Measurements from ENCODE around the gene REXO4. TPM values are rescaled to one million over a fixed set of nuclear protein-coding genes. Genes with fewer than 3 reads are reported as not detected.
"Not testable (repeated sequence)": the region's sequence is repeated elsewhere in the genome, so short reads cannot be mapped to it uniquely, and the experiment has no call there.

Gene REXO4
- total RNA-seq, 1 donor from 2014 or later = 32.8 TPM

GRCh38 chr9:133386338-133386737 is 31.5 kb downstream of the REXO4 start:
- Mint-ChIP-seq H3K9me3 (no peaks in the 10 kb centered on the region), H3K27ac (no peak overlapping the region), H3K4me1 (ENCODE audit: low read depth) (no peaks in the 10 kb centered on the region), H3K4me3 (ENCODE audit: low read depth) (no peak overlapping the region), H3K36me3 (ENCODE audit: low read depth) (no peaks in the 10 kb centered on the region), H3K27me3 (ENCODE audit: low read depth) (no peaks in the 10 kb centered on the region)
- no peak for DNase-seq (ENCODE audit: low spot score)
- intact Hi-C loops (cut with micrococcal nuclease) = no loop called here

GRCh38 chr9:133385452-133385851 is 32.4 kb downstream of the REXO4 start:
- intact Hi-C loops (cut with micrococcal nuclease) = no loop called here
- Mint-ChIP-seq H3K27ac (no peak overlapping the region), H3K27me3 (ENCODE audit: low read depth) (no peaks in the 10 kb centered on the region), H3K36me3 (ENCODE audit: low read depth) (no peaks in the 10 kb centered on the region), H3K4me3 (ENCODE audit: low read depth) (no peak overlapping the region), H3K9me3 (no peaks in the 10 kb centered on the region), H3K4me1 (ENCODE audit: low read depth) (no peaks in the 10 kb centered on the region)
- DNase-seq (ENCODE audit: low spot score) = no peak

GRCh38 chr9:133384736-133385321 is 33.0 kb downstream of the REXO4 start:
- DNase-seq (ENCODE audit: low spot score) = no peak
- Mint-ChIP-seq H3K4me3 (ENCODE audit: low read depth) (no peak overlapping the region), H3K27me3 (ENCODE audit: low read depth) (no peaks in the 10 kb centered on the region), H3K27ac (no peak overlapping the region), H3K36me3 (ENCODE audit: low read depth) (no peaks in the 10 kb centered on the region), H3K9me3 (no peaks in the 10 kb centered on the region), H3K4me1 (ENCODE audit: low read depth) (no peaks in the 10 kb centered on the region)
- intact Hi-C loops (cut with micrococcal nuclease) = no loop called here

GRCh38 chr9:133383438-133383837 is 34.4 kb downstream of the REXO4 start:
- no peaks in the 10 kb centered on the region for H3K4me1 Mint-ChIP-seq (ENCODE audit: low read depth)
- no peaks in the 10 kb centered on the region for H3K27me3 Mint-ChIP-seq (ENCODE audit: low read depth)
- no peaks in the 10 kb centered on the region for H3K36me3 Mint-ChIP-seq (ENCODE audit: low read depth)
- no peak for DNase-seq (ENCODE audit: low spot score)
- intact Hi-C loops (cut with micrococcal nuclease) = no loop called here
- H3K27ac Mint-ChIP-seq = no peak overlapping the region
- H3K4me3 Mint-ChIP-seq (ENCODE audit: low read depth) = no peak overlapping the region
- H3K9me3 Mint-ChIP-seq = no peaks in the 10 kb centered on the region

GRCh38 chr9:133382507-133383141 is 35.2 kb downstream of the REXO4 start:
- DNase-seq (ENCODE audit: low spot score) = no peak
- no peaks in the 10 kb centered on the region for H3K9me3 Mint-ChIP-seq
- H3K27ac Mint-ChIP-seq = no peak overlapping the region
- no peak overlapping the region for H3K4me3 Mint-ChIP-seq (ENCODE audit: low read depth)
- H3K4me1 Mint-ChIP-seq (ENCODE audit: low read depth) = no peaks in the 10 kb centered on the region
- no peaks in the 10 kb centered on the region for H3K27me3 Mint-ChIP-seq (ENCODE audit: low read depth)
- intact Hi-C loops (cut with micrococcal nuclease) = no loop called here
- H3K36me3 Mint-ChIP-seq (ENCODE audit: low read depth) = no peaks in the 10 kb centered on the region

GRCh38 chr9:133380734-133381133 is 37.1 kb downstream of the REXO4 start:
- DNase-seq (ENCODE audit: low spot score) = no peak
- no peak overlapping the region for H3K27ac Mint-ChIP-seq
- H3K4me3 Mint-ChIP-seq (ENCODE audit: low read depth) = no peak overlapping the region
- intact Hi-C loops (cut with micrococcal nuclease) = no loop called here
- H3K4me1 Mint-ChIP-seq (ENCODE audit: low read depth) = no peaks in the 10 kb centered on the region
- peaks cover 2% of the 10 kb centered on the region for H3K27me3 Mint-ChIP-seq (ENCODE audit: low read depth)
- no peaks in the 10 kb centered on the region for H3K36me3 Mint-ChIP-seq (ENCODE audit: low read depth)
- H3K9me3 Mint-ChIP-seq = no peaks in the 10 kb centered on the region

GRCh38 chr9:133379153-133380086 is 38.4 kb downstream of the REXO4 start:
- Mint-ChIP-seq H3K27me3 (ENCODE audit: low read depth) (peaks cover 2% of the 10 kb centered on the region), H3K4me3 (ENCODE audit: low read depth) (no peak overlapping the region), H3K36me3 (ENCODE audit: low read depth) (peaks cover 8% of the 10 kb centered on the region), H3K27ac (no peak overlapping the region), H3K9me3 (no peaks in the 10 kb centered on the region), H3K4me1 (ENCODE audit: low read depth) (no peaks in the 10 kb centered on the region)
- no peak for DNase-seq (ENCODE audit: low spot score)
- intact Hi-C loops (cut with micrococcal nuclease) = loop anchor here (10.0 kb wide), 2 partner anchors 235 to 345 kb away; partner anchors contain the start of gene GTF3C5

- intact Hi-C loops (cut with micrococcal nuclease) = loop anchor here (10.0 kb wide), 2 partner anchors 234 to 344 kb away; partner anchors contain the start of gene GTF3C5
- no peaks in the 10 kb centered on the region for H3K4me1 Mint-ChIP-seq (ENCODE audit: low read depth)
- H3K36me3 Mint-ChIP-seq (ENCODE audit: low read depth) = peaks cover 15% of the 10 kb centered on the region
- H3K27me3 Mint-ChIP-seq (ENCODE audit: low read depth) = peaks cover 2% of the 10 kb centered on the region
- H3K27ac Mint-ChIP-seq = no peak overlapping the region
- DNase-seq (ENCODE audit: low spot score) = no peak
- H3K4me3 Mint-ChIP-seq (ENCODE audit: low read depth) = no peak overlapping the region
- no peaks in the 10 kb centered on the region for H3K9me3 Mint-ChIP-seq
Measured at GRCh38 chr9:133378408-133378962, 39.3 kb downstream of the REXO4 start.

- Mint-ChIP-seq H3K27ac (no peak overlapping the region), H3K36me3 (ENCODE audit: low read depth) (peaks cover 22% of the 10 kb centered on the region), H3K27me3 (ENCODE audit: low read depth) (peaks cover 2% of the 10 kb centered on the region), H3K4me3 (ENCODE audit: low read depth) (no peak overlapping the region), H3K4me1 (ENCODE audit: low read depth) (peaks cover 7% of the 10 kb centered on the region), H3K9me3 (no peaks in the 10 kb centered on the region)
- DNase-seq (ENCODE audit: low spot score) = no peak
- intact Hi-C loops (cut with micrococcal nuclease) = loop anchor here (10.0 kb wide), 2 partner anchors 233 to 343 kb away; partner anchors contain the start of gene GTF3C5
Measured at GRCh38 chr9:133377721-133378216, 40.0 kb downstream of the REXO4 start.

- intact Hi-C loops (cut with micrococcal nuclease) = loop anchor here (10.0 kb wide), 2 partner anchors 232 to 342 kb away; partner anchors contain the start of gene GTF3C5
- H3K27ac Mint-ChIP-seq; H3K9me3 Mint-ChIP-seq; DNase-seq (ENCODE audit: low spot score); H3K27me3 Mint-ChIP-seq (ENCODE audit: low read depth): not testable (repeated sequence)
- H3K4me1 Mint-ChIP-seq (ENCODE audit: low read depth) = peaks cover 12% of the 10 kb centered on the region
- H3K36me3 Mint-ChIP-seq (ENCODE audit: low read depth) = peaks cover 27% of the 10 kb centered on the region
- peak overlapping the region; percentile 60 for H3K4me3 Mint-ChIP-seq (ENCODE audit: low read depth)
Measured at GRCh38 chr9:133377280-133377679, 40.5 kb downstream of the REXO4 start.

GRCh38 chr9:133375724-133376654 is 41.8 kb downstream of the REXO4 start, which contains the start of the genes STKLD1 and SURF4:
STKLD1 (plus strand) TSS chr9:133376366; CDS start chr9:133376474, 108 bp downstream.
SURF4 (minus strand) TSS chr9:133376060; CDS start chr9:133375969, 91 bp downstream.
- H3K27ac Mint-ChIP-seq = peak within 1 kb of the TSS; percentile 96
- H3K9me3 Mint-ChIP-seq = no peaks in the 10 kb centered on the region
- intact Hi-C loops (cut with micrococcal nuclease) = loop anchor here (1.0 to 10.0 kb wide), 4 partner anchors 28 to 341 kb away; partner anchors contain the start of genes GTF3C5, MED22, REXO4 and RPL7A
- peaks cover 39% of the 10 kb centered on the region for H3K36me3 Mint-ChIP-seq (ENCODE audit: low read depth)
- peak; percentile 96 for DNase-seq (ENCODE audit: low spot score)
- H3K4me3 Mint-ChIP-seq (ENCODE audit: low read depth) = peak within 1 kb of the TSS; percentile 87
- peaks cover 2% of the 10 kb centered on the region for H3K27me3 Mint-ChIP-seq (ENCODE audit: low read depth)
- H3K4me1 Mint-ChIP-seq (ENCODE audit: low read depth) = peaks cover 25% of the 10 kb centered on the region
